ENCODE measurements around the gene PRRT3.
"Not testable (repeated sequence)": the region's sequence is repeated elsewhere in the genome, so short reads cannot be mapped to it uniquely, and the experiment has no call there.

Gene PRRT3

DNA sequence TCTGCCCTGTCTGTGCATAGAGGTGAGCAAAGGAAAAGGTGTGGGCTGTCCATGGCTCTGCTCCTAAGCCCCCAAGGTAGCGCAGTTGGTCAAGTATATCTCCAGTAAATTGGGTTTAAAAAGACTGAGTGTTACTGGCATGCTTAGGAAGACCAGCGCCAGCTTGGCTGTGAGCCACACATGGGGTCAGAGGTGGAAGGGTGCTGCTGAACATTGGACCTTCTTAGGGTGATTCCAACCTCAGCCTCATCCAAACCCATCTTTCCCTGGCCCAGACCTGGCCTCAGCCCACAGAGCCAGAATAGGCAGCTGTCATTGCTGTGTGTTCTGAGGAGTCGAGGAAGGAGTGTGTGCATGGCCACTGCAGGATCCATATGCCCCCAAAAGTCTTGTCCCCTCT lies 43.9 kb downstream of the PRRT3 start:
- in situ Hi-C loops (cut with MboI; ENCODE audit: low pct_unique_long_range_greater_than_20kb, low sequenced_read_pairs, unreplicated experiment) = no loop called here
- TF ChIP-seq, protein P1, sequence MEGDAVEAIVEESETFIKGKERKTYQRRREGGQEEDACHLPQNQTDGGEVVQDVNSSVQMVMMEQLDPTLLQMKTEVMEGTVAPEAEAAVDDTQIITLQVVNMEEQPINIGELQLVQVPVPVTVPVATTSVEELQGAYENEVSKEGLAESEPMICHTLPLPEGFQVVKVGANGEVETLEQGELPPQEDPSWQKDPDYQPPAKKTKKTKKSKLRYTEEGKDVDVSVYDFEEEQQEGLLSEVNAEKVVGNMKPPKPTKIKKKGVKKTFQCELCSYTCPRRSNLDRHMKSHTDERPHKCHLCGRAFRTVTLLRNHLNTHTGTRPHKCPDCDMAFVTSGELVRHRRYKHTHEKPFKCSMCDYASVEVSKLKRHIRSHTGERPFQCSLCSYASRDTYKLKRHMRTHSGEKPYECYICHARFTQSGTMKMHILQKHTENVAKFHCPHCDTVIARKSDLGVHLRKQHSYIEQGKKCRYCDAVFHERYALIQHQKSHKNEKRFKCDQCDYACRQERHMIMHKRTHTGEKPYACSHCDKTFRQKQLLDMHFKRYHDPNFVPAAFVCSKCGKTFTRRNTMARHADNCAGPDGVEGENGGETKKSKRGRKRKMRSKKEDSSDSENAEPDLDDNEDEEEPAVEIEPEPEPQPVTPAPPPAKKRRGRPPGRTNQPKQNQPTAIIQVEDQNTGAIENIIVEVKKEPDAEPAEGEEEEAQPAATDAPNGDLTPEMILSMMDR (IDR thresholded peaks at IDR 0.05; ENCODE audit: extremely low read depth, insufficient read depth, missing control alignments) = no peak
- DNase-seq (ENCODE audit: low spot score) = no peak

GRCh38 chr3:9906480-9906879 lies 45.7 kb downstream of the PRRT3 start:
- in situ Hi-C loops (cut with MboI; ENCODE audit: low pct_unique_long_range_greater_than_20kb, low sequenced_read_pairs, unreplicated experiment) = no loop called here
- TF ChIP-seq, protein P1 (IDR thresholded peaks at IDR 0.05; ENCODE audit: extremely low read depth, insufficient read depth, missing control alignments) = no peak

GRCh38 chr3:9903904-9904303 lies 48.3 kb downstream of the PRRT3 start:
- DNase-seq (ENCODE audit: low spot score) = no peak
- in situ Hi-C loops (cut with MboI; ENCODE audit: low pct_unique_long_range_greater_than_20kb, low sequenced_read_pairs, unreplicated experiment) = no loop called here
- TF ChIP-seq, protein P1 (IDR thresholded peaks at IDR 0.05; ENCODE audit: extremely low read depth, insufficient read depth, missing control alignments) = no peak

More at GRCh38 chr3:9906480-9906879, 45.7 kb downstream of the PRRT3 start:
- DNase-seq (ENCODE audit: low spot score) = no peak

- no peak for DNase-seq (ENCODE audit: low spot score)
- TF ChIP-seq, protein P1 (IDR thresholded peaks at IDR 0.05; ENCODE audit: extremely low read depth, insufficient read depth, missing control alignments) = no peak
- in situ Hi-C loops (cut with MboI; ENCODE audit: low pct_unique_long_range_greater_than_20kb, low sequenced_read_pairs, unreplicated experiment) = no loop called here
These were observed 49.0 kb downstream of the PRRT3 start for GRCh38 chr3:9903238-9903624.

DNA sequence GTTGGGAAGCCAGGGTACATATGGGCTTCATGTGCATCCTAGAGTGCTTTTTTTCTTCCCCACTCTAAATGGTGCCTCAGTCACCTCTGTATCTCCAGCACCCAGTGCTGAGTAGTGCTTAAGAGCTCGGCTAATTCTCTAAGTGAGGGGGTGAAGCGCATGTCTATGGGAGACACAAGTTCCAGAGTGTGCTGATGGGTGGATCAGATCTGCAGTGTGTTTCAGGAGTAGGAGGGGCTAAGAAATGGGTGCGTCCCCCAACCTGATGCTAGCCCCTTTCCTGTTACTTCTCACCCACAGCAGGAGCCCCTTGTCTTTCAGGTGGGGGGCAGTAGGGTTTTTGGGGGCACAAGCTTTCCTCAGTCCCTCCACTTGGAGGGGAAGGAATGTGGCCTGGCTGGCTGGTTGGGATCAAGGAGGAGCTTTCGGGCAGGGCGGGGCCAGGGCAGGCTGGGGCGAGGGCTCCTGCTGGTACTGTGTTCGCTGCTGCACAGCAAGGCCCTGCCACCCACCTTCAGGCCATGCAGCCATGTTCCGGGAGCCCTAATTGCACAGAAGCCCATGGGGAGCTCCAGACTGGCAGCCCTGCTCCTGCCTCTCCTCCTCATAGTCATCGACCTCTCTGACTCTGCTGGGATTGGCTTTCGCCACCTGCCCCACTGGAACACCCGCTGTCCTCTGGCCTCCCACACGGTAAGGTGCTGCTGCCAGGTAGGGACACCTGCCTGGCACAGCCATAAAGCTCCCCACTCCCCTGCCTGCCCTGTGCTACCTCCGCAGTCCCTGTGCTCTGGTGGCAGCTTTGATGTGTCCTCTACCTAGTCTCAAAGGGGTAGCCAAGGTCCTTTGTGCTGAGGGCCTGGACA lies 49.6 kb downstream of the PRRT3 start, which contains the start of gene IL17RE:
Gene IL17RE, plus strand, starts transcription at position 477 of the 866 bp plus-strand sequence. Its CDS starts 85 bp downstream, at position 562.
- DNase-seq (ENCODE audit: low spot score) = no peak
- TF ChIP-seq, protein P1 (IDR thresholded peaks at IDR 0.05; ENCODE audit: extremely low read depth, insufficient read depth, missing control alignments) = no peak
- in situ Hi-C loops (cut with MboI; ENCODE audit: low pct_unique_long_range_greater_than_20kb, low sequenced_read_pairs, unreplicated experiment) = no loop called here

DNA sequence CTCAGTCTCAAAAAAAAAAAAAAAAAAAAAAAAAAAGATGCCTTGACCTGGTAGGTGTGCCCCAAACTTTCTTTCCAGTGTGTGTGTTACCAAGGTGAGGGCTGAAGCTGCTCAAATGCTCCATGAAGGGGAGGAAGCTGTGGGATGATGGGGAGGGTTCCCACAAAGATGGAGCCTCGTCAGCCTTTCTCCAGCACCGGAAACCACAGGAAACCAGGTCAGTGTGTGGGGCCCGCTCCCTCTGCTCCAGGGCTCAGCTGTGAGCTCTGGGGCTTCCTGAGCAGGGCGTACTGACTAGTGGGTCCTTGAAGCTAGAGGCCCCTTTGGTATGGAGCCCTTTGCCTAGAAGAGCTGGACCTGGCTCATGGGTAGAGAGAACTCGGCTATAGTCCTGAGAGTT lies 50.2 kb downstream of the PRRT3 start:
- TF ChIP-seq, protein P1 (IDR thresholded peaks at IDR 0.05; ENCODE audit: extremely low read depth, insufficient read depth, missing control alignments) = no peak
- DNase-seq (ENCODE audit: low spot score) = no peak
- in situ Hi-C loops (cut with MboI; ENCODE audit: low pct_unique_long_range_greater_than_20kb, low sequenced_read_pairs, unreplicated experiment) = no loop called here

GRCh38 chr3:9900965-9901415 lies 51.2 kb downstream of the PRRT3 start:
- in situ Hi-C loops (cut with MboI; ENCODE audit: low pct_unique_long_range_greater_than_20kb, low sequenced_read_pairs, unreplicated experiment); DNase-seq (ENCODE audit: low spot score): not testable (repeated sequence)
